Measurements from ENCODE around the gene DNASE1L2.

The DNASE1L2 gene

DNA sequence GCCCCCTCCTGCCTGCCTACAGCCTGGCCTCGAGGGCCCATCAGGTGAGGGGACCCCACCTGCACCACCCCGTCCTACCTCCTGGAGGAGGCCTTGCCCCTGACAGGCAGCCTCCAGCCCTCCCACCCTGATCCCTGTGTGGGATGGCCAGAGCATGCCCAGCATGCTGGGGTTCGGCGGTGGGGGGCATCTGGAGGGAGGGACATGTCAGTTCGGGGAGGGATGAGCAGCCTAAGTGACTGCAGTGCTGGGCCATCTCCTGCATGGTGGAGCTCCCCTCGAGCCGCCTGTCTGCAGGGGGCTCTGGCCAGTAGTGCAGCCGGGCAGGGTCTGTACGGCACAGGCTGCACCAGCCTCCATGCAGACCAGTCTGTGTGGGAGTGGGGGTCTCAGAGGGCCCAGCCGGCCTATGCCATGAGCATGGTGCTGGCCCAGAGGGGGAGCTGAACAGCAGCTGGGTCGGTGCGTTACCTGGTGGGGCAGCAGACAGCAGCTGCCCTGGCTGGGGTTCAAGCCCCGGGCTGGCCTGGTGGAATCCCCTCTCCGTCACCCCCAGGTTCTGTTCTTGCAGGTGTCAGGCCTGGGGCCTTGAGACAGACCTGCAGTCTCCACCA is 35.7 kb downstream of the DNASE1L2 start:
- DNase-seq = no peak

DNA sequence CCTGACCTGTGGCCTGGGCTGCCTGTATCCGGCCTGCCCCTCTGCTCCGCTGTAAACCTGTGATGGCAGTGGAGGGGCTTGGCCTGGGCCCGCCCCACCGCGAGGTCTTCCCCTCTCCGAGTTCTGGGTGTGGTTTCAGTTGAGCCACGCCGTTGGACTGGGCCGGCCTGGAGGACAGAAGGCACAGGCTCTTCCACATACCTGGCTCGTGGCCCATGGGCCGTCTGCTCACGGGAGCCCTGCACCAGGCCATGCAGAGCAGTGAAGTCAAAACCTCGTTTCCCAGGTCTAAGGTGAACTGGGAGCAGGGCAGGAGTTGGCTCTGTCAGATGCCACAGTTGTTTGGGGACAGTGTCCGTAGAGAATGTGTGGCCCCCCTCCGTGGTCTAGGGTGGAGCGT is 37.2 kb downstream of the DNASE1L2 start:
- DNase-seq = no peak

DNA sequence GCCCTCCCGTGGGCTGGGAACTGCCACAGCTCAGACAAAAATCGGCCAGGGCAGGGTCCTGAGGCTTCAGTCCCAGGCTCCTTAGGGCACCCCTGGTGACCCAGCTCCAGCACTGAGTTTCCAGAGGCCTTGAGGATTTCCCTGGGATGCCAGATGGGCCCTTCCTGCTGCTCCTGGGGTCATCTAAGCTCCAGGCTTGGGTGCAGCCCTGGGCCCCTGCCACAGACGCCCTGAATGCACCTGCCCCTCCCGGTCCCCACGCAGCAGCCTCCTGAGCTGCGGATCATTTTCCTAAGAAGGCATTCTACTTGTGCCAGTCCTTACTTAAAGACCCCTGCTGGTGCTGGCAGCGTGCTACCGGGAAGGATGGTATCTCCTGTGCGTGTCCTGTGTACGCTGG is 37.7 kb downstream of the DNASE1L2 start:
- DNase-seq = no peak

DNA sequence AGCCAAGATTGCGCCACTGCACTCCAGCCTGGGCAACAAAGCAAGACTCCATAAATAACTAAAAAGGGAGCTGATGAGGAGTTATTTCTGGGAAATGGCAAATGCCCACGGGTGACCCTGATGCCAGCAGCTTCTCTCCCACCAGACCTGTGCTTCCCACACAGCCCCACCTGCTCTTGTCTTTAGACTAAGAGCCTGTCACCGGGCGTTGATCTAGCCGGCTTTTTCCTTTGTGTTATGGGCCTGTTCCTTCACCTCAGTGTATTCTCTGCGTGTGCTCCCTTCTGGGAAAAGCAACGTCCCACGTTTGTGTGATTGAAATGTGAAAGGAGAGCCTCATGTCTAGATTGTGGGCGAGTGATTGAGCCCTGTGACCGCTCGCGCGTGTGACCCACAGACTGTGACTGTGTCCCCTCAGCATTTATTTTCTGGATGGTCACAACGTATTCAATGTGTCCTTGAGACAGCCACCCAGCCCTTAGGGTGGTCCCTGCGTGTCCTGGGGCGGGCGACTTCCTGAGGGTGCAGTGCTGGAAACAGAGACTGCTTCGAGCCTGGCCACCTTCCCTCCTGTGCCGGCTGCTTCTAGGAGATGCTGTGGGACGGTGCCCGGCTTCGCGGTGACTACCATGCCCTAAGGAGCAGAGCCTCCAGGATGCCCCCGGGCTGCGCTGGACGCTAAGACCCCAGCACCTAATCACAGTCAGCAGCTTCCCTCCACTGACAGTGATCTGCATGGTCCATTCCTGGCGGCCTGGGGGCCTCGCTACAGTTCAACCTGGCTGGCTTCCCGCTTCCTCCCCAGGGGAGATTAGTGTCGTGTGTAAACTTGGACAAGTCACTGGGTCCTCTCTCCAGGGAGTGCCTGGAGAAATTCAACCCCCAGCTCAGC is 39.5 kb downstream of the DNASE1L2 start:
- DNase-seq = no peak

DNA sequence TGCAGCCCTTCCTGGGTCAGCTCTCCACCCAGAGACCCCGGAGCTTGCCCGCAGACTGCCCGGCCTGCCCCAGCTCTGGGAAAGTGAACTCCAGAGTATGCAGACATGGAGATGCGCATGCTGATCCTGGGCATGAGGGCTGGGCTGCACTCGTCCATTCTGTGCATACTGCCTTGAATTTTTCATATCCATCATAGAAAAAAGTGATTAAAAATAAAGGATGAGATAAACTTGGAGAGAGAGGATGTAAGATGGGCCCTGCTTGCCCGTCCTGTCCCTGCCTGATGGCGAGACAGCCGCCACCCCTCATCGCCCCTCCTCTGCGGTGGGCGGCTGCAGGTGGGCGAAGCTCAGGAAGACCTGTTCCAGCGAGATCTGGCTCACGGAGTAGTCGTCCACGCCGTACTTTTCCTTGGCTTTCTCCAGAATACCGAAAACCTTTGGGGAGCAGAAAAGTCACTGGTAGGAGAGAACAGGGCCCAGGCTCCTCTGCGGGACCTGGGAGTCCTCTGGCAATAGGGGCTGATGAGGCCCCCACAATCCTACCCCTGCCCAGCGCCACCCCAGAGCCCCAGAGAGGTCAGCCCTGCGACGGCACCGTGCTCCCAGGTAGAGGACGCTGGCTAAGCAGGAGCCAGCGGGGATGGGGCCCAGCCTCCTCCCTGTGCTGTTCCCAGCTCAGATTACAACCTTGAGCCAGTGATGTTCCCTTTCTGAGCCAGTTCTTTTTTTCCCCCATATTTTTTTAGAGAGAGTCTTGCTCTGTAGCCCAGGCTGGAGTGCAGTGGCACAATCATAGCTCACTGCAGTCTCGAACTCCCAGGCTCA is 40.3 kb downstream of the DNASE1L2 start:
- DNase-seq = no peak

GRCh38 chr16:2277466-2278271 is 41.4 kb downstream of the DNASE1L2 start:
- no peak for DNase-seq

GRCh38 chr16:2278272-2278608 is 42.0 kb downstream of the DNASE1L2 start:
- DNase-seq = no peak

DNA sequence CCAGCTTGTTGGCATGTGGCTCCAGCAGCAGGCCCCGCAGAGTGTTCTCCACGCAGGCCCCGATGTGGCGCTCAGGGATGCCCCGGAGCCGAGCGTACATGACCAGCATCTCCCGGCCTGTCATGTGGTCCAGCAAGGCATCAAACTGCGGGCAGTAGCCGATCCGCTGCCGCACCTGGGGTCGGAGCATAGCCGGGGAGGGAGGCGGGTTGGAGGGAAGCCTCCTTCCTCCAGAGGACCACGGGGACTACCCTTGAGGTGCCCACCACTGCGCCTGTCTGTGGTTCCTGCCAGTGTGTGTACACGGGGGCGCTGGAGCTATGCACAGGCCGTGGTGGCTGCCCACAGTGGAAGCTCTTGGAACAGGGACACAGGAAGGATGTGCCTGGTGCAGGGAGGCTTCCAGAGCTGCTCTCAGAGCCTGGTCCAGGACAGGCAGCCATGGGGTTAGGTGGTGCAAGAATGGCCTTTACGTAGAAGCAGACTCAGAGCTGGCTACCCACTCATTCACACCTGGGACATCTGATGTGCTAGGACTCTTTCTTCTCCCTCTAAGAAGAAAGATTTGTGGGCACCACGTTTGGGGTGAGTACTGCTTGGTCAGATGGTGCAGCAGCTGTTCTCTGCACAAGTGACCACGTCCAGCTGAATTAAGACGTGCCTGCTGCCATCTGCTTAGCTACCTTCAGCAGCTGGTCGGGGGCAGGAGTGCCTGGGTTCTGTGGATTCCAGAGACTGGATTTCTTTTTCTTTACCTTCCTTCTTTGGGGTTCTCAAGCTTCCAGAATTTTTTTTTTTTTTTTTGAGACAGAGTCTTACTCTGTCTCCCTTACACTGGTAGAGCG is 42.9 kb downstream of the DNASE1L2 start:
- DNase-seq = no peak

DNA sequence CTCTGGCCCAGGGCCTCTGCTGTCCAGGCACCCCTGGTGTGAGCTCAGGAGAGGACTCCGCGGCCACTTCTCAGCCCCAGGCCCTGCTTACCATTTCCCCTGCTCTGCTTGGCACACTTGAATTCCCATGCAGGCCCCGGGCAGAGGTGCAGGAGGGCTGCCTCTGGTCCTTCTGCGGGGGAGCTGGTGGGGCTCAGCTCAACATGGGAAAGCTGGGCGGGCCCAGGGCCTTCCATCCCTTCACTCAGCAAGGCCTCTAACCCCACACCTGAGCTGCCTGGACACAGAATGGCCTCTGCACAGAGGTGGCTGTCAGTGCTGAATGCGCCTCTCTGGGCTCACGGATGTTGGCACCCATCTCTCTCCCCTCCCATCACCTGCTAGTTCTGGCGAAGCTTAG is 44.2 kb downstream of the DNASE1L2 start:
- no peak for DNase-seq

DNA sequence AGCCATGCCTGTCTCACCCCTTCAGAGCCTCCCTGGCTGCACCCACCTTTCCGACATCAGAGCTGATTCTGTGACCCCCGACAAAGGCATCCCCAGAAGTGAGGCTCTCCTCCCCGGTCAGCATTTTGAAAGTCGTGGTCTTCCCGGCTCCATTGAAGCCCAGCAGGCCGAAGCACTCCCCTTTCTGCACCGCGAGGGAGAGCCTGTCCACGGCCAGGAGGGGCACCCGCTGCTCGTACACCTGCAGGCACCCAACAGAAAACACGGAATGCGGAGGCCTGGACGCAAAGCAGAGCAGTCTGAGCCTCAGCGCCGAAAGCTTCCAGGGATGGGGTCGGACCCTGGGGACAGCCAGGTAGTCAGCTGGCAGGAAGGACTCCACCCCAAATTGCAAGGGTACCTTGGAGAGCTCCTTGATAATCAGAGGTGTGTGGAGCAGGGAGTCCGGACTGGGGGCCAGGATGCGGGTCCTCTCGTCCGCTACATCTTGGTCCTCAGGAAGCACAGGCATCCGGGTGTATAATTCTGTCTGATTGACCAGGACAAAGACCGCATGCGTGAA is 44.8 kb downstream of the DNASE1L2 start:
- no peak for DNase-seq

- no peak for DNase-seq
Measured at GRCh38 chr16:2282262-2282661, 46.0 kb downstream of the DNASE1L2 start.

- DNase-seq = no peak
Measured at GRCh38 chr16:2282866-2283555, 46.8 kb downstream of the DNASE1L2 start.

- DNase-seq = no peak
Measured at GRCh38 chr16:2284001-2284770, 47.9 kb downstream of the DNASE1L2 start.

GRCh38 chr16:2284797-2285576 is 48.7 kb downstream of the DNASE1L2 start:
- DNase-seq = no peak

DNA sequence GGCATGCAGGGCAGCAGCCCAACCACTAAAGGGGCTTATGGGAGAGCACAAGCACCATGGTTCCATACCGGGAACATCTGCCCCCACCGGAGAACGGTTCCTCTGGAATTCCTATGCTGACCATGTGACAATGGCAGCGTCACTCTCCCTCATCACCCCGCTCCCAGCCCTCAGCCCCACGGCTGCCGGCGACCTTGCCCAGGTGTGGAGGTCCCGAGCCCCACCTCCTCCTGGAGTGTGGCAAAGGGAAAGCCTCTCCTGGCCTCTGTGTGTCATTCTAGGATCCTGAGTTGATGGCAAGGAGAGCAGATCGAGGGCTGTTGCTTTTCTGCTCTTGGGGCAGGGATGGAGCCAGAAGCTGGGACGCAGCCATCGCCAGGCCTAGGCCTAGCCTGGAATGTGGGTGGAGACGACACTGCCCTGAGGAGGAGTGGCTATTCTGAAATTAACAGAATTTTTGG is 49.5 kb downstream of the DNASE1L2 start:
- DNase-seq = no peak

DNA sequence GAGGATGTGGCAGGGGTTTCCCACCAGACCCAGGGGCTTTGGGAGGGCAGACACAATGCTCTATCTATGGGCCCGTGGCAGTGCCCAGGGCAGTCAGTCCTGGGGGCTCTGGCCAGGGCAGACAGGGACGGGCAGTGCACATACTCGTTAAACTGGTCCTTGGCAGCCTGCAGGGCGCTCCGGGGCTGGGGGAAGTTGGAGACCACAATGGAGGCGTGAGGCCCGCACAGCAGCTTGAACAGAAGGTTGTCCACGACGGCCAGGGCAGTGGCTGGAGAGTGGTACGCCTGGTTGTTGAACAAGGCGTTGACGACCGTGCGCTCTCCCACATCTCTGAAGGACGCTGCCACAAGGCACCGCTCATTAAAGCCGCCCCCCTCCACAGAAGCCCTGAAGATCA is 50.3 kb downstream of the DNASE1L2 start:
- no peak for DNase-seq

GRCh38 chr16:2287916-2288547 is 51.8 kb downstream of the DNASE1L2 start:
- DNase-seq = no peak

Measured in stimulated activated naive CD4-positive, alpha-beta T cell (primary cell).